ENCODE data around the gene MFSD2A. TPM values are rescaled to one million over a fixed set of nuclear protein-coding genes. Genes with fewer than 3 reads are reported as not detected.
"Not testable (repeated sequence)": the region's sequence is repeated elsewhere in the genome, so short reads cannot be mapped to it uniquely, and the experiment has no call there.

The MFSD2A gene
- total RNA-seq: 10 to 100 TPM in 1 of 3 donors, 1 to 10 TPM in 2; 3.0 to 61.5 (median 7.9) TPM

- H3K27ac ChIP-seq: peak within 1 kb of the TSS; percentile 56 to 71
- H3K4me1 ChIP-seq: peaks cover 0 to 4% of the 10 kb centered on the region in 2 donors
- intact Hi-C loops (cut with DNase I; ENCODE audit: low total_unique reads): no loop called here
- peak; percentile 92 for DNase-seq (ENCODE audit: low spot score in 2 of 2)
- no peaks in the 10 kb centered on the region for H3K36me3 ChIP-seq
- H3K27me3 ChIP-seq: no peaks in the 10 kb centered on the region
- TF ChIP-seq POLR2A (IDR thresholded peaks at IDR 0.05) (peak; percentile 16), POLR2AphosphoS5 (IDR thresholded peaks at IDR 0.05) (peak in 1 of 3 donors; percentile 54)
- TF ChIP-seq, protein P1, sequence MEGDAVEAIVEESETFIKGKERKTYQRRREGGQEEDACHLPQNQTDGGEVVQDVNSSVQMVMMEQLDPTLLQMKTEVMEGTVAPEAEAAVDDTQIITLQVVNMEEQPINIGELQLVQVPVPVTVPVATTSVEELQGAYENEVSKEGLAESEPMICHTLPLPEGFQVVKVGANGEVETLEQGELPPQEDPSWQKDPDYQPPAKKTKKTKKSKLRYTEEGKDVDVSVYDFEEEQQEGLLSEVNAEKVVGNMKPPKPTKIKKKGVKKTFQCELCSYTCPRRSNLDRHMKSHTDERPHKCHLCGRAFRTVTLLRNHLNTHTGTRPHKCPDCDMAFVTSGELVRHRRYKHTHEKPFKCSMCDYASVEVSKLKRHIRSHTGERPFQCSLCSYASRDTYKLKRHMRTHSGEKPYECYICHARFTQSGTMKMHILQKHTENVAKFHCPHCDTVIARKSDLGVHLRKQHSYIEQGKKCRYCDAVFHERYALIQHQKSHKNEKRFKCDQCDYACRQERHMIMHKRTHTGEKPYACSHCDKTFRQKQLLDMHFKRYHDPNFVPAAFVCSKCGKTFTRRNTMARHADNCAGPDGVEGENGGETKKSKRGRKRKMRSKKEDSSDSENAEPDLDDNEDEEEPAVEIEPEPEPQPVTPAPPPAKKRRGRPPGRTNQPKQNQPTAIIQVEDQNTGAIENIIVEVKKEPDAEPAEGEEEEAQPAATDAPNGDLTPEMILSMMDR (IDR thresholded peaks at IDR 0.05): no peak
- peak within 1 kb of the TSS; percentile 43 to 77 (median 74) for H3K4me3 ChIP-seq
- no peaks in the 10 kb centered on the region for H3K9me3 ChIP-seq
These were observed at the start of gene MFSD2A for GRCh38 chr1:39954870-39955546. MFSD2A (plus strand) TSS chr1:39955145; CDS start chr1:39955293, 148 bp downstream.

DNA sequence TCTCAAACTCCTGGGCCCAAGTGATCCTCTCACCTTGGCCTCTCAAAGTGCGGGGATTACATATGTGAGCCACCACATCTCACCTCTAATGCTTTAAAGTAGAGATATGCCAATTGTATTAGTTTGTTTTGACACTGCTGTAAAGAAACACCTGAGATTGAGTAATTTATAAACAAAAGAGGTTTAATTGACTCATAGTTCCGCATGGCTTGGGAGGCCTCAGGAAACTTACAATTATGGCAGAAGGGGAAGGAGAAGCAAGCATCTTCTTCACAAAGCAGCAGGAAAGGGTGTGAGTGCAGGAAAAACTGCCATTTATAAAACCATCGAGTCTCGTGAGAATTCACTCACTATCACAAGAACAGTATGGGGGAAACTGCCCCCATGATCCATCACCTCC lies 49.8 kb upstream of the MFSD2A start:
- Histone ChIP-seq H3K27me3 (peaks cover 0 to 2% of the 10 kb centered on the region in 2 donors), H3K4me3 (no peak overlapping the region), H3K27ac (no peak overlapping the region), H3K9me3 (no peaks in the 10 kb centered on the region), H3K4me1 (peaks cover 0 to 8% of the 10 kb centered on the region in 2 donors), H3K36me3 (no peaks in the 10 kb centered on the region)
- intact Hi-C loops (cut with DNase I; ENCODE audit: low total_unique reads): no loop called here
- TF ChIP-seq, protein P1 (IDR thresholded peaks at IDR 0.05): no peak
- TF ChIP-seq POLR2AphosphoS5 (IDR thresholded peaks at IDR 0.05) (no peak), POLR2A (IDR thresholded peaks at IDR 0.05) (no peak)
- no peak for DNase-seq (ENCODE audit: low spot score in 2 of 2)

- H3K27ac ChIP-seq: no peak overlapping the region
- intact Hi-C loops (cut with DNase I; ENCODE audit: low total_unique reads): no loop called here
- no peak for TF ChIP-seq POLR2AphosphoS5 (IDR thresholded peaks at IDR 0.05)
- no peak for TF ChIP-seq POLR2A (IDR thresholded peaks at IDR 0.05)
- TF ChIP-seq, protein P1 (IDR thresholded peaks at IDR 0.05): no peak
- H3K4me1 ChIP-seq: no peaks in the 10 kb centered on the region
- H3K4me3 ChIP-seq: no peak overlapping the region
- H3K27me3 ChIP-seq: peaks cover 0 to 6% of the 10 kb centered on the region in 2 donors
- H3K9me3 ChIP-seq: no peaks in the 10 kb centered on the region
- no peaks in the 10 kb centered on the region for H3K36me3 ChIP-seq
- DNase-seq (ENCODE audit: low spot score in 2 of 2): no peak
These were observed 47.2 kb upstream of the MFSD2A start for GRCh38 chr1:39907528-39908453.

DNA sequence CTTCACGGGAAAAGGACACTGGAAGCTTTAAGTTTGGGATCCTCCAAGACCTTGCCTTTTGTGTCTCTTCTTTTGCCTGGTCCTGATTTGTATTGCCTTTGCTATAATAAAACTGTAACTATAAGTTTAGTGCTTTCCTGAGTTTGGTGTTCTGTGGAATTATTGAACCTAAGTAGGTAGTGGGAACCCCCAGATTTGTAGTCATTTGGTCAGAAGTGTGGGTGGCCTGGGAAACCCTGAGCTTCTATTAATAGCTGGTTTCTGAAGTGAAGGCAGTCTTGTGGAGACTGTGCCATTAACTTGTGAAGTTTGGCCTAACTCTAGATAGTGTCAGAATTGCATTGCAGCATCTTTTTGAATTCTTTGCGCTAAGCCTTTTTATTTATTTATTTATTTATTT lies 46.4 kb upstream of the MFSD2A start:
- Histone ChIP-seq H3K4me1 (no peaks in the 10 kb centered on the region), H3K27me3 (peaks cover 0 to 6% of the 10 kb centered on the region in 2 donors), H3K9me3 (no peaks in the 10 kb centered on the region), H3K27ac (no peak overlapping the region), H3K36me3 (no peaks in the 10 kb centered on the region), H3K4me3 (no peak overlapping the region)
- no peak for DNase-seq (ENCODE audit: low spot score in 2 of 2)
- intact Hi-C loops (cut with DNase I; ENCODE audit: low total_unique reads): no loop called here
- TF ChIP-seq, protein P1 (IDR thresholded peaks at IDR 0.05): no peak
- TF ChIP-seq POLR2A (IDR thresholded peaks at IDR 0.05): no peak
- TF ChIP-seq POLR2AphosphoS5 (IDR thresholded peaks at IDR 0.05): no peak

DNA sequence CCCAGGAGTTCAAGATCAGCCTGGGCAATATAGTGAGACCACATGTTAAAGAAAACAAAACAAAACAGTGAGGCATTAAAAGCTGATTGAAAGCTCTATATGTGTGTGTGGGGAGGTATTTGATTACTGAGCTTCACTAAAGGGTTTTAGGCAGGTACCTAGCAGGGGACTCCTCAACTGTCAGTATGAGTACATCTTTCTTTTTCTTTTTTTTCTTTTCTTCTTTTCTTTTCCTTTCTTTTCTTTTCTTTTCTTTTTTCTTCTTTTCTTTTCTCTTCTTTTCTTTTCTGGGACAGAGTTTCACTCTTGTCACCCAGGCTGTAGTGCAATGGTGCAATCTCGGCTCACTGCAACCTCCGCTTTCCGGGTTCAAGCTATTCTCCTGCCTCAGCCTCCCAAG lies 44.7 kb upstream of the MFSD2A start:
- intact Hi-C loops (cut with DNase I; ENCODE audit: low total_unique reads): no loop called here
- Histone ChIP-seq H3K27ac (no peak overlapping the region), H3K36me3 (no peaks in the 10 kb centered on the region), H3K4me3 (no peak overlapping the region), H3K4me1 (no peaks in the 10 kb centered on the region), H3K27me3 (peaks cover 0 to 6% of the 10 kb centered on the region in 2 donors), H3K9me3 (no peaks in the 10 kb centered on the region)
- no peak for TF ChIP-seq POLR2AphosphoS5 (IDR thresholded peaks at IDR 0.05)
- TF ChIP-seq POLR2A (IDR thresholded peaks at IDR 0.05): no peak
- TF ChIP-seq, protein P1 (IDR thresholded peaks at IDR 0.05): no peak
- no peak for DNase-seq (ENCODE audit: low spot score in 2 of 2)

- H3K4me3 ChIP-seq; H3K27ac ChIP-seq; intact Hi-C loops (cut with DNase I; ENCODE audit: low total_unique reads); DNase-seq (ENCODE audit: low spot score in 2 of 2); H3K36me3 ChIP-seq; H3K4me1 ChIP-seq; H3K27me3 ChIP-seq; H3K9me3 ChIP-seq: not testable (repeated sequence)
These were observed 41.8 kb upstream of the MFSD2A start for GRCh38 chr1:39913136-39913535.
